ENCODE measurements around the gene ZNF280D.

DNA sequence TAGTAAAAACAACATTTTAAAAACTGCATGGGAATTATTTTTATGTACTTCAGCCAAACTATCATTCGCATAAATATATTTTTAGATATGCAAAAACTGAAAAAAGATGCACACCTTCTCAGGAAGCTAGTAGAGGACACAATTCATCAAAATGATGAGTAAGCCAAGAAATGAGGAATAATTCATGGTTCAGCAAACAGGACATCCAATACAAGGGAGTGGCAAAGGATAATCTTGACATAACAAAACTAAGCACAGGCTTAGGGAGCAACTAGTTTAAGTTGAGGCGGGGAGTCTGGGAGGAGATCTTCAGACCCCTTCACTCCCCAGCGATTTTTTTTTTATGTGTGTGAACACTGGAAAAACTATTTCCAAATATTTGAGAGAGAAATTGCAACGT lies 93.7 kb downstream of the ZNF280D start:
- TF ChIP-seq, protein P1, sequence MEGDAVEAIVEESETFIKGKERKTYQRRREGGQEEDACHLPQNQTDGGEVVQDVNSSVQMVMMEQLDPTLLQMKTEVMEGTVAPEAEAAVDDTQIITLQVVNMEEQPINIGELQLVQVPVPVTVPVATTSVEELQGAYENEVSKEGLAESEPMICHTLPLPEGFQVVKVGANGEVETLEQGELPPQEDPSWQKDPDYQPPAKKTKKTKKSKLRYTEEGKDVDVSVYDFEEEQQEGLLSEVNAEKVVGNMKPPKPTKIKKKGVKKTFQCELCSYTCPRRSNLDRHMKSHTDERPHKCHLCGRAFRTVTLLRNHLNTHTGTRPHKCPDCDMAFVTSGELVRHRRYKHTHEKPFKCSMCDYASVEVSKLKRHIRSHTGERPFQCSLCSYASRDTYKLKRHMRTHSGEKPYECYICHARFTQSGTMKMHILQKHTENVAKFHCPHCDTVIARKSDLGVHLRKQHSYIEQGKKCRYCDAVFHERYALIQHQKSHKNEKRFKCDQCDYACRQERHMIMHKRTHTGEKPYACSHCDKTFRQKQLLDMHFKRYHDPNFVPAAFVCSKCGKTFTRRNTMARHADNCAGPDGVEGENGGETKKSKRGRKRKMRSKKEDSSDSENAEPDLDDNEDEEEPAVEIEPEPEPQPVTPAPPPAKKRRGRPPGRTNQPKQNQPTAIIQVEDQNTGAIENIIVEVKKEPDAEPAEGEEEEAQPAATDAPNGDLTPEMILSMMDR (IDR thresholded peaks at IDR 0.05; ENCODE audit: low read depth, low read length) = no peak
- TF ChIP-seq EZH2phosphoT487 (IDR thresholded peaks at IDR 0.05; ENCODE audit: low read depth) = no peak

Data from OCI-LY3 (cell line).